Right renal pelvis (tissue), 4 donors: ENCODE results near the gene CPO. TPM values are rescaled to one million over a fixed set of nuclear protein-coding genes. Genes with fewer than 3 reads are reported as not detected.
A peak's percentile ranks its signal among the peaks of the same experiment; 100 is the strongest.
"Not testable (repeated sequence)": the region's sequence is repeated elsewhere in the genome, so short reads cannot be mapped to it uniquely, and the experiment has no call there.

Experiments used
- DNase-seq, 4 donors: peaks; one replicate each; pipeline ENCODE4 v3.0.0-alpha.2; 2013; ENCODE audit warnings: low read depth in 4 of 4, low spot score in 3 of 4, missing footprints in 1 of 4
- polyA plus RNA-seq, 4 donors: library from polyadenylated mRNA; unstranded; fragments of 120-200 nt; gene quantifications; one replicate each; pipeline ENCODE4 v1.2.1, GENCODE V29; 2013; ENCODE audit not compliant: insufficient read length in 4 of 4

Gene CPO
- 1 to 10 TPM; 1.1 to 1.2 (median 1.1) TPM for polyA plus RNA-seq

- DNase-seq: no peak
Measured at GRCh38 chr2:206939340-206939739, at the start of gene CPO. Gene CPO (plus strand): TSS chr2:206939518. CDS start chr2:206939600, 82 bp downstream.

- no peak for DNase-seq
Measured at GRCh38 chr2:206890179-206890578, 49.1 kb upstream of the CPO start.

GRCh38 chr2:206890926-206891325, 48.4 kb upstream of the CPO start:
- no peak for DNase-seq

- DNase-seq: peak in 1 of 4 donors; percentile 4
Measured at GRCh38 chr2:206915121-206915520, 24.2 kb upstream of the CPO start.

GRCh38 chr2:206918263-206918662, 21.1 kb upstream of the CPO start:
- DNase-seq: no peak

GRCh38 chr2:206920310-206920709, 19.0 kb upstream of the CPO start:
- no peak for DNase-seq

- DNase-seq: no peak
Measured at GRCh38 chr2:206920951-206921350, 18.4 kb upstream of the CPO start.

GRCh38 chr2:206921529-206921928, 17.8 kb upstream of the CPO start:
- DNase-seq: no peak

- DNase-seq: no peak
Measured at GRCh38 chr2:206935991-206936842, 3.1 kb upstream of the CPO start.

- DNase-seq: no peak
Measured at GRCh38 chr2:206936843-206937230, 2.5 kb upstream of the CPO start.

GRCh38 chr2:206937555-206937954, 1.8 kb upstream of the CPO start:
- no peak for DNase-seq

GRCh38 chr2:206940546-206940945, 1.2 kb downstream of the CPO start:
- DNase-seq: no peak

GRCh38 chr2:206942592-206943478, 3.5 kb downstream of the CPO start:
- DNase-seq: no peak

GRCh38 chr2:206953404-206953803, 14.1 kb downstream of the CPO start:
- DNase-seq: not testable (repeated sequence)

GRCh38 chr2:206955253-206955652, 15.9 kb downstream of the CPO start:
- no peak for DNase-seq

GRCh38 chr2:206958261-206958660, 18.9 kb downstream of the CPO start:
- DNase-seq: no peak

- no peak for DNase-seq
Measured at GRCh38 chr2:206962966-206963365, 23.6 kb downstream of the CPO start.

GRCh38 chr2:206968134-206969086, 29.1 kb downstream of the CPO start:
- no peak for DNase-seq

GRCh38 chr2:206969192-206969591, 29.9 kb downstream of the CPO start:
- DNase-seq: no peak

GRCh38 chr2:206970589-206971360, 31.5 kb downstream of the CPO start:
- no peak for DNase-seq
